ENCODE measurements around the gene OPALIN.
A peak's percentile ranks its signal among the peaks of the same experiment; 100 is the strongest.
"Not testable (repeated sequence)": the region's sequence is repeated elsewhere in the genome, so short reads cannot be mapped to it uniquely, and the experiment has no call there.

Gene OPALIN

DNA sequence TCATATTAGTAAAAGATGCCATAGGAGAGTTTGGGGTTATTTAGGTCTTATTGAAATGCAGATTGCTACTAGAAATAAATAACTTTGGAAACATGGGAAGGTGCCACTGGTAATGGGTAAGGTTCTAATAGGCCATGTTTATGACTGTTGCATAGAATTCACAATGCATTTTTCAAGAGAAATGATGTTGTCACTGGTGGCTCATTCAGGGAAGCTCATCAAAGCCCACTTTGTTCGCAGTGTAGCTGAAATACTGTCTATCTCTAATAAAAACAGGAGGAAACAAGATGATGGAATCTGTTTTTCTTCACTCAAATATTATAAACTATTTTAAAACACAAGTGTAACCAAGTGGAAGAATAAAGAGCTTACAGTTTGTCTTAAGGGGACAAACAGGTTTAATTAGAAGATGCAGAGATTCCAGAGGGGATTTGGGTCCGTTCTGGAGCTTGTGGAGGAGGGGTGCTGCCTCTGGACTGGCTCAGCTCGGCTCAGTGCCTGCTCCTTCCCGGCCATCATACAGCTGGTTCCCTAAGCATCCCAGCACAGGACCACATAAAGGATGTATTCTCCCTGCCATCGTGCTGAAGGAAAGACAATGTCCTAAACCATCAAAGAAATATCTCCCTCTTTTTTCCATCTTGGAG lies 20.4 kb downstream of the OPALIN start:
- DNase-seq (no peak), ATAC-seq (no peak)

DNA sequence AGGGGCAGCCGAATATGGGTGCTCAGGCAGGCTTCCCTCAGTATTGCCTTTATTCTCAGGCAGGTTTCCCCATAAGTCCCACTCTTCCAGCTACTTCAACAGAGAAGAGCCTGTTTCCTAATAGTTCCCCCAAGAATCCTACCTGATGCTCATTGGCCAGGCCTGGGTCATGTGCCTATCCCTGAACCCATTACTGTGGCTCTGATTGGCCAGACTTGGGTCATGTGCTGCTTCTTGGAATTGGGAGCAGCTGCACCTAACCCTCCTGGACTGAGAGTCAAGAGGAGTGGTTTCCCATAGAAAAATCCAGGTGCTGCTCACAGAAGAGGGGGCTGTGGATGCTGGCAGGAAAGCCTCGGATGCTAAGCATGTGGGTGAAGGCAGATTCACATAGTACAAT lies 21.7 kb downstream of the OPALIN start:
- DNase-seq = no peak
- ATAC-seq = no peak

DNA sequence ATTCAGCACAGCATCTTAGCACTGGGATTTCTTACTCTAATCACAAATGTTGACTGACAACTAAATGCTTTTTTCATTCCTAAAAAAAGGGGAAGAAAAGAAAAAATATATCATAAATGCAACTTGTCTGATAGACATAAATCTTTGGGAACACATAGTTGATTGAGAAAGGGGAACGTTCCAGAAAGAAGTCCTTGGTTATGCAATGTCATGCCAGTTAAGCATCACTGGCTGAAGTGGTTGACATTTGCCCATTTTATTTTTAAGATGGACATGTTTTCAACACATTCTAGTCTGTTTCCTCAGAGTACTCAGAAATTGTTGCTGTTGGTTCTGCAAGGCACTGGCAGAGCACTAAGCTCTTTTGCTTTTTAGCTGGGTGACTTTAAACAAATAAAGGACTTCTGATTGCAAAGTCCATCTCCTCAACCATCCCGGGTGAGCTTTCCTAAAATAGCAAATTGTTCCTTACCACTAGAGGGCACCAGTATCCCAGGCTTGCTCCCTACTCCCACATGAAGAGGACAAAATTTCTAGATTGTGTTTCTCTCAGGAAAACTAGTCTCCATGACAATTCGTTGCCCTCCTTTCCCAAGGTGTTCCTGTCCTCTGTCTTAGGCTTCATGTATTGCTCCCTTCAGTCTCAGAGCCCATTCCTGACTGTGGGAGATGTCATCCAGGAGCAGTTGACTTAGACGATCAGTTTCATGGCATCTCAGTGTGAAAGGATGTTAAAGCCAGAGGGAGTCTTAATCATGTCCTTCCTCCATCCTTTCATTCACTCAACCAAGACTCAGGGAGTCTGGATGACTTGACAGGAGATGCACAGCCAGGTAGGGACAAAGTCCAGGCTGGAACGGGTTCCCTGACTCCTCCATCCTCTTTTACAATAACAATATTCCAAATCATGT lies 23.9 kb downstream of the OPALIN start:
- no peak for ATAC-seq
- no peak for DNase-seq

DNA sequence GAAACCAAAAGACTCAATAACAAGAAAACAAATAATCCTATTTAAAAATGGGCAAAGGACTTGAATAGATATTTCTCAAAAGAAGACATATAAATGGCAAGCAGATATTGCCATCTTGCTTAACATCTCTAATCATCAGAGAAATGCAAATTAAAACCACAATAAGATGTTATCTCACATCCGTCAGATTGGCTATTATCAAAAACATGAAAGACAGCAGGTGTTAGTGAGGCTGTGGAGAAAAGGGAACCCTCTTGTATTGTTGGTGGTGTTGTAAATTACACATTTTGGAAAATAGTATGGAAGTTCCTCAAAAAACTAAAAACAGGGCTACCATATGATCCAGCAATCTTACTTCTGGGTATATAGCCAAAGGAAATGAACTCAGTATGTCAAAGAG lies 25.7 kb downstream of the OPALIN start:
- DNase-seq (no peak), ATAC-seq (no peak)

DNA sequence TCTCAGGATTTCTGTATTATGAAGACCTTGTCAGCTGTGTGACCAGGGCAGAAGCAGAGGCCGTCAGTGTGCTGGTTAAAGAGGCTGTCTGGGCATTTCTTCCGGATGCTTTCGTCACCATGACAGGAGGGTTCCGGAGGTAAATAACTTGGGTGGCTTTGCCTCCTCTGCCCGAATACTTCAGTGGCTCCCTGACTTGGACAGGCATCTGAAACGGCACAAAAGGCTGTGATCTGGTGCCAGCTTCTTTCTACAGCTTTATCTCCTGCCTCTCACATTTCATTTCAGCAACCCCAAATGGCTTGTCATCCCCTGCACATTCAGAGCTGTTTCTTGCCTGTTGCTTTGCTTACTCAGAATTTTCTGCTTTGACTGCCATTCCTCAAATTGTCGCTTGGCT lies 31.3 kb downstream of the OPALIN start:
- ATAC-seq (no peak), DNase-seq (no peak)

DNA sequence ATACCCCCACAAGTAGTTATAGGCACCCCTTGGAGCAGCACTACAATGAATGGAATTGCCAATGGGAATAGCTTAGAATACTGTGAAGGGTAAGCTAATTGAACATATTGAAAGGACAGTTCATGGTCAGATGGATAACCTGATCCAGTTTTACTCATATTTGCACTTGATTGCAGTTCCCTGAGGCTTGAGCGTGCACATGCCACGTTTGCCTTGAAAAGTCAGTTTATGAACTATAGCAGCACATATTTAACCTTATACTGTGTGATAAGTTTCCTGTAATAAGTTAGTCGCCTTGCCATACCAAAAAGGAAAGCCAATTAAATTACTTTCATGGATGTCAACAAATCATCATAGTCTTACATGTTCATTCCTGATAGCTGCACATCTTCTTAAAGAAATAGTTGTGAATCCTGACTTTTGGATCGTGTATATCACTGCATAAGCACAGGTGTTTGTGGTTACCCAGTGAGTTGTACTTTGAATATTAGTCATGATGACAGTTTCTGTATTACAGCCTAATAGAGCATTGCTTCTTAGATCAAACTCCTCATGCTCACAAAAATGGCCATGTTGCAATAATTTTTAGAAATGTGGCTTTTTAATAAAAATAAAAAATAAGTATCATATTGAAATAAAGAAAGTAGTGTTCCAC lies 33.0 kb downstream of the OPALIN start:
- DNase-seq = no peak
- ATAC-seq = no peak

DNA sequence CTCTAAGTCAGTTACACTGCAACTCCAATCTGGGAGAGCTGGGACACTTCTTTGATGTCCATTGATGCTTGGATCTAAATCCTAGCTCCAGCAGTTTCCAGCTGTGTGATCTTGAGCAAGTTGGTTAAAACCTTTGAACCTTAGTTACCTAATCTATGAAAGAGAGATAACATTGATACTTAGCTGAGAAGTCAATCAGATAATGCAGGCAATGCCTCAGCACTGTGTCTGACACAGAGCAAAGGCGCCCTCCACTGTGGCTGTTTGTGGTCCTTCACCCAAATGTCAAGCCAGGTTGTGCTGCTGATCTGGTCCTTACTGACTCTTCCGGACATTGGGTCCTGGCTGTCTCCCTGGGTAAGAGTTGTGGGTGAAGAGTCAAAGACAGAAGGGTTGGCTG lies 34.4 kb downstream of the OPALIN start:
- DNase-seq (no peak), ATAC-seq (no peak)

DNA sequence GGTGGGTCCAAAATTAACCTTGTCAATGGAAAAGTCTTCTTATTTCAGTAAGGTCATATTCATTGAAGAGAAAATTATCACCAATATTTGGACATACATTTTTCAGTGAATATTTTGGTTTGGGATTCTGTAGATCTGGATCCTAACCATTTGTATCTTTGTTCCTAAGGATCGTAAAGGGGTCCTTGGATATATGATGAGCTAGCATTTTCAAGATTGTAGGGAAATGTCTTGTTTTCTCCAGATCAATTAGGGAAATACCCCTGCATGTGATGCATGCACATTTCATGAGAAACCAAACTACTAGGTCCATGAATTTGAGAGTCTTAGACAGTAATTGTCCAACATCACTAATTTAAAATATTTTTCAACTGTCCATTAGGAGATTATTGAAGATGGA lies 36.5 kb downstream of the OPALIN start:
- DNase-seq (no peak), ATAC-seq (no peak)

DNA sequence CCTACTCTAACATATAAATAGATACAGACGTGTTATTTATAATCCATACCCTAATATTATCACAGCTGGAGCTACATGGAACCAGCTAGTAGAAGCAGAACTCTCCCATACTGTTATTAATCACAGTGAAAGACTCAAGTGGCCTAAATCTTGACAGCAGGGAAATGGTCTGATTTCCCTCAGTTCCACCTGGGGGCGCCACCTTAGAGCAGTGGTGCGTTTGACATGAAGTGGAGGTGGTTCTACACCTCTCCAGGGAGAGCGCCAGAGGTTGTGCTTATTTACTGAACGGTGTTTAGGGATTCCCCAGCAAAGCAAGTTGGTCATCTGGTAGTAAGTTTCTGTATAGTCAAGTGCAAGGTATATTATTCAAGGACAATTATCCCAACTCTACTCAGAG lies 37.0 kb downstream of the OPALIN start:
- DNase-seq = no peak
- ATAC-seq = no peak

DNA sequence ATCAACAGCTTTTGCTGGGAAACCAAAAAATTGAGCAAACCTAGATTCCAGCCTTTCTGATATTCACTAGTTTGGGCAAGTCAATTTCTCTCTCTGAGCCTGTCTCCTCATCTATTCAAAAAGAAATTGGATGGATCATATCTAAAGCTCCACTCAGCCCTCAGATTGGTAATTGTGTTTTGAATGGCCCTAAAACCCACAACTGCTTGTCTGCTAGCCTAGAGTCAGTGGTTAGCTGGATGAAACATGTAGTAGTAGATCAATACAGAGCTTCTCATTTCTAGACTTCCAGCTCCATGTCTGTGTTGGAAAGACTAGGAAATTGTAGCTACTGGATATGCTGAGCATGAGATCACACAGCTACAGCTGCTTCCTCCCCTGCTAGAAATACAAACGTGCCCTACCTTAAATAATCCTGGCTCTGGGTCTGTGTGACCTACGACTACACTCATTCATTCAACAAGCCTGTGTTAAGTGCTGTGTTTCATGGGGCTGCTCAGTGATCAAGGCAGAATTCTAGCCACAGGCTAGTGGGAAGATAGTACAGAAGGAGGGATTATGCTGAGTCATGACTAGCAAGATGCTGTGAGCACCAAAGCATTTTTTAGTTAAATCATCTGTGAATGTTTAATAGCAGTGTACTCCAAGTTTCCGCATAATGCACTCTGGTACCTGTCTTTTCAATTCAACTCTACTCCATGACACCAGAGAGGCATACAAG lies 38.9 kb downstream of the OPALIN start:
- ATAC-seq (no peak), DNase-seq (no peak)

DNA sequence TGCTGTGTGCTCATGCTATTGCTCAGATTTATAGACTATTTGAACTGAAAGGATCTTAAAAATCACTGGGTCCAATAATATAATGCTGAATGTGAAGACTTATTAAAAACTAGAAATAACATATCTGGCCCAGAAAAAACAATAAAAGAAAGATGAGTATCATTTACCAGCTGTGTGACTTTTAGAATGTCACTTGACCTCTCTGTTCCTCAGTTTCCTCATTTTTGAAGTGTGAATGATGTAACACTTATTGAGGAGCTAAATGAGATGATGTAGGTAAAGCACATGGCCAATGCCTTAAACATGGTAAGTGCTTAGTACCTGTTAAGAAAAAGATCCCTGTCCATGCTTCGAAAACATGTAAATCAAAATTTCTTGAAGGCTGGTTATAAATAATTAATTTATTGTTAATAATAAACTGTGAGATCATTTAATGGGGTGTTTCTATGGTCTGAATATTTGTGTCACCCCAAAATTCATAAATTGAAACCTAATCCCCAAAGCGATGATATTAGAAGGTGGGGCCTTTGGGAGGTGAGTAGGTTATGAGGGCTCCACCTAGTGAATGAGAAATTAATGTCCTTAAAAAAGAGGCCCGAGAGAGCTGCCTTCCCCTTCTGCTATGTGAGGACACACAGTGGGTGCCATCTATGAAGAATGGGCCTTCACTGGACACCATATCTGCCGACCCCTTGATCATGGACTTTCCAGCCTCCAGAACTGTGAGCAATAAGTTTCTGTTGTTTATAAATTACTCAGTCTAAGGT lies 41.6 kb downstream of the OPALIN start:
- DNase-seq = no peak

DNA sequence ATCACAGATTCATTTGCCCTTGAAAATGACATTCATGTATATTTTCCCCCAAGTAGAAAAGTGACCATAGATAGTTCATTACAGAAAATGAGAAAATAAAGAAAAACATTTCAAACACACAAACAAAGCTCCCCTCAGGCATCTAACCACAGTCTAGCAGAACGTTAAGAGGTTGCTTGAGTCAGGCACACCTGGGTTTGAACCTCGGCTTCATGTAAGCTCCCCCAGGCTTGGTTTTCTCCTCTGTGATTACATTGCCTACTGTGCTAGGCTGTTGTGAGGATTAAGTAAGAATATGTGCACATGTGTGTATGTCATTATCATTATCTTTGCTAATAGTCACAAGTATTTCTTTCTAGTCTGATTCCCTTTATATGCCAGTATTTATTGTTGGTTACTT lies 45.5 kb downstream of the OPALIN start:
- ATAC-seq (no peak), DNase-seq (no peak)

More for the DNA sequence above, 41.6 kb downstream of the OPALIN start:
- no peak for ATAC-seq

DNA sequence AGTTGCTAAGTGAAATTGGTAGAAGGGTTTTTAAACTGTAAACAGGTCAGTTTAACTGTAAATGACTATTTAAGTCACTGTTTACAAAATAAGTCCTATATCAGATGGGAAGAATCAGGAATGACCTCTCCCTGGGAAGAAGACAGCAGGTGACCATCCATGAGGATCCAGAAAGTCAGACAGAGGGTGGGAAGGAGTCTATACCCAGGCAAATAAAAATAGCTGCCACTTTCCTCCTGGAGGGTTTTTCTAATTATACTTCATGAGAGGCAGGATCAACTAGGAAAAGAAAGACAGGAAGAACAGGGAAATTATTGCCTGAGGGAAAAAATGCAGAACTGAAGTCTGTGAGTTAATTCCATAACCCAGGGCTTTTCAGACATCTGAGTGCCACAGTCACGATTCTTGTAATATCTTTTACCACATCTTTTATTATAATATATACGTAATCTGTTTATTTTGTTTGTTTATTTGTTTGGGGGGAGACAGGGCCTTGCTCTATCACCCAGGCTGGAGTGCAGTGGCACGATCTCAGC lies 47.6 kb downstream of the OPALIN start:
- ATAC-seq = no peak
- no peak for DNase-seq

DNA sequence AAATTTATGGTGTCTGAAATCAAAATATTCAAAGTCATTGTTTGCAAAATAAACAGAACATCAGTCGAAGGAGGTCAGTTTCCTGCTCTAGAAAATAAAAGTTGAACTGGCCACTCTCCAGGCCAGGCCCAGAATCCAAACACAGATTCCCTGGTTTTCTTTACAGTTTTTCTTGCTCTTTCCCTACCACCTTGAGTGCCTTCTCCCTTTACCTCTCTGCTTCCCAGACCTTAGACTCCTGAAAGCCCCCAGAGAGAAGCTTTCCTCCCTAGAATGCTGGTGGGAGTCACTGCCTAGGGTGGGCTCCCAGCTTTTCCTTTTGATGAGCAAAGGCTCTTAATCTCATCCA lies 48.5 kb downstream of the OPALIN start:
- DNase-seq = no peak
- no peak for ATAC-seq

DNA sequence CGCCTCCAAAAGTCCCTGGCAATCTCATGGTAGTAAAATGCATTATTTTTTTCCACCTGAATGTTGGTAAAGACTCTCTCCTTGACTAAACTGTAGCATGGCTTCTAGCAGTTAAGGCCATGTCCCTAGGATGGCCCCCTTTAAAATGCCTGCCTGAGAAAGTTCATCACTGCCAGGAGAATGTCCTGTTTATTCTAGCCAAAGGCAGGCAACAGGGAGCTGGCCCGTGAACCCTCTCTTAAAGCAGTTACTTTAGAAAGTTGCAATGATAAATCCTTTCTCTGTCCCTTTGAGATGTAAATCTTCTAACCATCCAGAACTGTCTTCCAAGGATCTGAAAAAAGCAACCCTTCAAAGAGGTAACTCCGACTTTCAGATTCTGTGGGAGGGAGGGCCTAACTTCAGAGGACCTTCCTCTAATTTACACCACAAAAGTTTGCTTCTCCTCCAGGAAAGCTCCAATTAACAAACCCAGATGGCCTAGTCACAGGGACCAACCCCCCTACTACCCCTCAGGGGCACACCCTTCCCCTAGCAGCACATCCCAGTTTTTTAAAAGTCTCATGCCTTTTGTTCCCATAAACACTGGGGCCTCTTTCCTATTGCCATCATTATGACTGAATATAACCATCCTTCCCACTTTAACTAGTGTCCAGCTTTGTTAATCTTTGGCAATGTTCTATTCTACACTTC lies 49.0 kb downstream of the OPALIN start:
- ATAC-seq = no peak
- no peak for DNase-seq

DNA sequence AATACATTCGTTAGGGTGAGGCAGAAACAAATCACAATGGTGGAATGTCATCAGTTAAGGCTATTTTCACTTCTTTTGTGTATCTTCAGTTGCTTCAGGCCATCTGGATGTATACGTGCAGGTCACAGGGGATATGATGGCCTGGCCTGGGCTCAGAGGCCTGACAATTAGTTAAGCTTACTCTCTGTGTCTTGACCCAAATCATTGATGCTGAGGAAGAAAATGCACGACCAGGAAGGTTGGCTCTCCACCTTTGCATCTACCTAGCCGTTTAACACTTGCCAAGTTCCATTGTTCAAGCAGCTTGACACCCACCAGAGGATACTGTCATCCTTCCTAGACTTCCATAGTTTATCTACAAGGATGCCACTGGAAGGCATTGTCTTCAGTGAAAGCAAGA lies 49.9 kb downstream of the OPALIN start:
- not testable (repeated sequence) for DNase-seq, ATAC-seq

DNA sequence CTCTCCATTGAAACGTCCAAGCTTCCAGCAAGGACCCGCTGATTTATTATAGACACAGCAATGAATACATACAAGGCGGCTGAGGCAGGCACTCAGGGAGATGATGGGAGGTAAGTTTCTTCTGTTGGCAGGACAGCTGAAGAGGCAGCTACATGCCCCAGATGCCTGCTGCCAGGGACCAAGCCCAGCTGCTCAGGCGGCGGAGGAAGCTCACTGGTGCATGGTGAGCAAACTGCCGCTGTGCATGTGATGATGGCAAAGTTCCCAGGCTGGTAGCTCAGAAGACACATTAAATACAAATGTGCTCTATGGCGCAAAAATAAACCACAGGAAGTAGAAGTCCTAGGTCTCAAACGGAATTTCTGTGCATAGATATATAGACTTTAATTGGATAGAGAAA lies 52.3 kb downstream of the OPALIN start:
- no peak for ATAC-seq

DNA sequence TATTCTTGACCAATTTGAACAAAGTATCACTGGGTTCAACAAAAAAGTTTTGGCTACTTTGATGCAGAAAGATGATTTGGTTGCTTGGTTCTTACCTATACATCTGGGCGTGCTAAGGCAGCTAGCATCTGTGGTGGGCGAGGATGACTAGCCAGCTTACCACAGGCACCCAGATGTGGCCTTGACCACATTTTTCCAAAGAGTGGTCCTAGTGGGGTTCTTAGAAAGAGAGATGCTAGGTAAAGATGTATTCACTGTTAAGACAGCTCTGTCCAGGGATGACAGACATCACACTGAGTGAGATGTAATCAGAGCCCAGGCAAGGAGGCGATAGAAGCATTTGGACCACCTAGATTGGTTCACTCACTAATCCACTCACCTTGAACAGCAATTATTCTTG lies 53.8 kb downstream of the OPALIN start:
- ATAC-seq (peak; percentile 84), DNase-seq (peak; percentile 27)

More for the DNA sequence above, 52.3 kb downstream of the OPALIN start:
- peak; percentile 15 for DNase-seq

DNA sequence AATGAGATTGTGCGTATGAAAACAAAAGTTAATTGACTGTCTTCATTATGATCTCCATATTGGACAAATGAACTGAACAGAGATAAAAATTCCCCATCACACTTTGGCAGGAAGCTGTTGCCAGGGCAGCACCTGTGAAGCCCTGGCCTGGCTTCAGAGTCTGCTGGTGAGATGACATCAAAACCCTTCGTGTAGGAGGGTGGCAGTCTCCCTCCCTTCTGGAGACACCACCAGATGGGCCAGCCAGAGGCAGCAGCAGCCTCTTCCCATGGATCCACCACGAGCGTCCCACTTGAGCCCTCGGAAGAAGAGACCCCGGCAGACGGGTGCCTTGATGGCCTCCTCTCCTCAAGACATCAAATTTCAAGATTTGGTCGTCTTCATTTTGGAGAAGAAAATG lies 54.6 kb downstream of the OPALIN start, which contains the start of gene DNTT:
TSS of gene DNTT (plus strand) at position 205 of the 400 bp plus-strand sequence. CDS start at position 269, 64 bp downstream.
- ATAC-seq (no peak), DNase-seq (no peak)

DNA sequence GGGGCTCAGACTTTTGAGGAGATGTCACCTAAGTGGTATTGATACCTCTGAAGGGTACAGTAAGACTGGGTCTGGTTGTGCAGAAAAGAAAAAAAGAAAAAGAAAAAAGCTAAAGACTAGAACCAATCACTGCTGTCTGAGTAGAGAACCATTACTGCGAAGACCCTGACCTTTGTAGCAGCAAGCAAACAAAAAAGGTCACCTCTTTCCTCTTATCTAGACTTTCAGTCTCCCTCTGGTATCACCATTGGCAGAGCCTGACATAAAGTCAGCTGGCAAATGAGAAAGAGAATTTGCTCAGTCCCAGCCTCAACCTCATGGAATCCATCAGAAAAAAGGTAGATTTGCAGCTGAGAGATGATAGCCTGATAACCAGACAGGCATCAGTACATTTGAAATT lies 57.2 kb downstream of the OPALIN start:
- ATAC-seq (no peak), DNase-seq (no peak)

DNA sequence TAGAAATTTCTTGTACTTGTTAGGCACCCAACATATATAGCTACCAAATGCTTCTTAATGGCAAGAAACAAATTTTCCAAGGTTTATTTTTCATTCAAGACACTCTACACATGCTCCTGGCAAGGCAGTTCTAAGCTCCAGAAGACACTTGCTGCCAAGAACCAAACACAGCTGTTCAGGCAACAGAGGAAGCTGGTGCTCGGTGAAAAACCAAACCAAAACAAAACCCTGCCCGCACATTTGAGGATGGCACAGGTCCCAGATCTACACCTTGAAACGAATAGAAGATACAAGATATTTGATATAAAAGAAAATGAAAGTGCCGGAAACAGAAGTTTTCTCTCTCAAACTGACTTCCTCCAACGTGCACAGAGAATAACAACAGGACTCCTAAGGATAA lies 59.4 kb downstream of the OPALIN start:
- DNase-seq = no peak

More for the DNA sequence above, 59.4 kb downstream of the OPALIN start:
- no peak for ATAC-seq

Measured in stimulated activated naive CD8-positive, alpha-beta T cell treated with anti-CD3 and anti-CD28 coated beads, Interleukin-15, Interleukin-2, amounts not matched to agents 100 U/mL and 50 U/mL, for 24 hours (primary cell).